Measurements from ENCODE around the gene CELA1.

The CELA1 gene

GRCh38 chr12:51335931-51336330 lies 10.5 kb downstream of the CELA1 start:
- TF ChIP-seq TARDBP (IDR thresholded peaks at IDR 0.05) (no peak), LEF1 (IDR thresholded peaks at IDR 0.05; ENCODE audit: borderline replicate concordance) (no peak), PKNOX1 (IDR thresholded peaks at IDR 0.05) (no peak), SP1 (IDR thresholded peaks at IDR 0.05) (no peak), HDGF (IDR thresholded peaks at IDR 0.05; ENCODE audit: borderline replicate concordance) (no peak), FOXA1 (IDR thresholded peaks at IDR 0.05) (no peak), ARNT (IDR thresholded peaks at IDR 0.05) (no peak), FOXM1 (IDR thresholded peaks at IDR 0.05; ENCODE audit: borderline replicate concordance) (no peak), BHLHE40 (IDR thresholded peaks at IDR 0.05; ENCODE audit: borderline replicate concordance) (no peak), L3MBTL2 (conservative IDR thresholded peaks at IDR 0.05) (no peak), NFRKB (IDR thresholded peaks at IDR 0.05) (no peak), CTBP1 (IDR thresholded peaks at IDR 0.05; ENCODE audit: borderline replicate concordance) (no peak), SUZ12 (IDR thresholded peaks at IDR 0.05) (no peak), FOXK2 (IDR thresholded peaks at IDR 0.05) (no peak), ZNF384 (IDR thresholded peaks at IDR 0.05) (no peak)
- CTCF ChIA-PET = interaction anchor here (1.2 kb wide), 1 partner anchor 84 kb away, joined by 3 read pairs; no protein-coding TSS in a partner anchor
- POLR2A ChIA-PET = no interaction called here
- no peak for DNase-seq (ENCODE audit: extremely low spot score)

- no peak for TF ChIP-seq BHLHE40 (IDR thresholded peaks at IDR 0.05; ENCODE audit: borderline replicate concordance)
- no peak for TF ChIP-seq FOXM1 (IDR thresholded peaks at IDR 0.05; ENCODE audit: borderline replicate concordance)
- TF ChIP-seq L3MBTL2 (conservative IDR thresholded peaks at IDR 0.05) = no peak
- TF ChIP-seq ELF4 (IDR thresholded peaks at IDR 0.05) = no peak
- TF ChIP-seq PKNOX1 (IDR thresholded peaks at IDR 0.05) = no peak
- no peak for TF ChIP-seq NFRKB (IDR thresholded peaks at IDR 0.05)
- no peak for TF ChIP-seq ZNF384 (IDR thresholded peaks at IDR 0.05)
- no peak for TF ChIP-seq LEF1 (IDR thresholded peaks at IDR 0.05; ENCODE audit: borderline replicate concordance)
- no peak for TF ChIP-seq ARNT (IDR thresholded peaks at IDR 0.05)
- no peak for TF ChIP-seq SUZ12 (IDR thresholded peaks at IDR 0.05)
- TF ChIP-seq FOXK2 (IDR thresholded peaks at IDR 0.05) = no peak
- TF ChIP-seq CTBP1 (IDR thresholded peaks at IDR 0.05; ENCODE audit: borderline replicate concordance) = no peak
- TF ChIP-seq HDGF (IDR thresholded peaks at IDR 0.05; ENCODE audit: borderline replicate concordance) = no peak
- no peak for TF ChIP-seq FOXA1 (IDR thresholded peaks at IDR 0.05)
- ChIA-PET CTCF (interaction anchor here (1.2 kb wide), 1 partner anchor 82 kb away, joined by 3 read pairs; no protein-coding TSS in a partner anchor), POLR2A (no interaction called here)
- DNase-seq (ENCODE audit: extremely low spot score) = no peak
These were observed 11.7 kb downstream of the CELA1 start for GRCh38 chr12:51334764-51335163.

- TF ChIP-seq ARNT (IDR thresholded peaks at IDR 0.05) (no peak), ZNF384 (IDR thresholded peaks at IDR 0.05) (no peak), SP1 (IDR thresholded peaks at IDR 0.05) (no peak), HDGF (IDR thresholded peaks at IDR 0.05; ENCODE audit: borderline replicate concordance) (no peak), SUZ12 (IDR thresholded peaks at IDR 0.05) (no peak), TARDBP (IDR thresholded peaks at IDR 0.05) (no peak), CTBP1 (IDR thresholded peaks at IDR 0.05; ENCODE audit: borderline replicate concordance) (no peak), BHLHE40 (IDR thresholded peaks at IDR 0.05; ENCODE audit: borderline replicate concordance) (no peak), FOXM1 (IDR thresholded peaks at IDR 0.05; ENCODE audit: borderline replicate concordance) (no peak), ELF4 (IDR thresholded peaks at IDR 0.05) (no peak), FOXK2 (IDR thresholded peaks at IDR 0.05) (no peak), L3MBTL2 (conservative IDR thresholded peaks at IDR 0.05) (no peak), PKNOX1 (IDR thresholded peaks at IDR 0.05) (no peak), LEF1 (IDR thresholded peaks at IDR 0.05; ENCODE audit: borderline replicate concordance) (no peak), FOXA1 (IDR thresholded peaks at IDR 0.05) (no peak), NFRKB (IDR thresholded peaks at IDR 0.05) (no peak)
- no peak for DNase-seq (ENCODE audit: extremely low spot score)
- ChIA-PET CTCF (no interaction called here), POLR2A (no interaction called here)
These were observed 12.9 kb downstream of the CELA1 start for GRCh38 chr12:51333536-51333935.

GRCh38 chr12:51330186-51330585 lies 16.3 kb downstream of the CELA1 start:
- no peak for TF ChIP-seq FOXM1 (IDR thresholded peaks at IDR 0.05; ENCODE audit: borderline replicate concordance)
- TF ChIP-seq L3MBTL2 (conservative IDR thresholded peaks at IDR 0.05) = no peak
- no peak for TF ChIP-seq CTBP1 (IDR thresholded peaks at IDR 0.05; ENCODE audit: borderline replicate concordance)
- TF ChIP-seq NFRKB (IDR thresholded peaks at IDR 0.05) = no peak
- no peak for DNase-seq (ENCODE audit: extremely low spot score)
- POLR2A ChIA-PET = no interaction called here
- CTCF ChIA-PET = interaction anchor here (0.6 to 1.6 kb wide), 2 partner anchors 11 to 77 kb away, joined by 3 to 4 read pairs; no protein-coding TSS in a partner anchor

- DNase-seq (ENCODE audit: extremely low spot score) = no peak
- POLR2A ChIA-PET = no interaction called here
- TF ChIP-seq SP1 (IDR thresholded peaks at IDR 0.05) = no peak
- TF ChIP-seq ZNF384 (IDR thresholded peaks at IDR 0.05) = no peak
- no peak for TF ChIP-seq FOXK2 (IDR thresholded peaks at IDR 0.05)
- no peak for TF ChIP-seq BHLHE40 (IDR thresholded peaks at IDR 0.05; ENCODE audit: borderline replicate concordance)
- TF ChIP-seq PKNOX1 (IDR thresholded peaks at IDR 0.05) = no peak
- no peak for TF ChIP-seq HDGF (IDR thresholded peaks at IDR 0.05; ENCODE audit: borderline replicate concordance)
- TF ChIP-seq NFRKB (IDR thresholded peaks at IDR 0.05) = no peak
- TF ChIP-seq TARDBP (IDR thresholded peaks at IDR 0.05) = no peak
- no peak for TF ChIP-seq SUZ12 (IDR thresholded peaks at IDR 0.05)
- no peak for TF ChIP-seq LEF1 (IDR thresholded peaks at IDR 0.05; ENCODE audit: borderline replicate concordance)
- TF ChIP-seq FOXM1 (IDR thresholded peaks at IDR 0.05; ENCODE audit: borderline replicate concordance) = no peak
- TF ChIP-seq ARNT (IDR thresholded peaks at IDR 0.05) = no peak
- TF ChIP-seq ELF4 (IDR thresholded peaks at IDR 0.05) = no peak
- TF ChIP-seq FOXA1 (IDR thresholded peaks at IDR 0.05) = no peak
- no peak for TF ChIP-seq L3MBTL2 (conservative IDR thresholded peaks at IDR 0.05)
- TF ChIP-seq CTBP1 (IDR thresholded peaks at IDR 0.05; ENCODE audit: borderline replicate concordance) = no peak
- CTCF ChIA-PET = interaction anchor here (1.6 kb wide), 1 partner anchor 11 kb away, joined by 3 read pairs; no protein-coding TSS in a partner anchor
These were observed 16.7 kb downstream of the CELA1 start for GRCh38 chr12:51329742-51330141.

Data from HEK293T (cell line).